GM23248 (cell line): ENCODE data around the gene POLA2. TPM values are rescaled to one million over a fixed set of nuclear protein-coding genes. Genes with fewer than 3 reads are reported as not detected.

Source experiments
- DNase-seq: peaks from one replicate; pipeline ENCODE4 v3.0.0-alpha.2; 2015
- H2AFZ ChIP-seq: fragments of 200-600 bp; sonication (generic); 2 replicates; pipeline ENCODE4 v1.6.1; 2016; ENCODE audit warnings: antibody characterized with exemption
- H3F3A ChIP-seq: fragments of 200-600 bp; sonication (generic); 2 replicates; pipeline ENCODE4 v1.6.1; 2016; ENCODE audit warnings: mild to moderate bottlenecking, antibody characterized with exemption, mixed run types; ENCODE audit not compliant: insufficient read depth
- H3K27ac ChIP-seq: fragments of 200-600 bp; sonication (generic); 2 replicates; pipeline ENCODE4 v1.5.1; 2016; ENCODE audit warnings: mild to moderate bottlenecking
- H3K27me3 ChIP-seq: fragments of 200-600 bp; sonication (generic); replicated peaks from 2 replicates; pipeline ENCODE4 v1.6.1; 2016; ENCODE audit warnings: mild to moderate bottlenecking; ENCODE audit not compliant: insufficient read depth
- H3K36me3 ChIP-seq: fragments of 200-600 bp; sonication (generic); 2 replicates; pipeline ENCODE4 v1.6.1; 2016; ENCODE audit warnings: low read depth, mild to moderate bottlenecking
- H3K4me1 ChIP-seq: fragments of 200-600 bp; sonication (generic); 2 replicates; pipeline ENCODE4 v1.6.1; 2016; ENCODE audit warnings: mild to moderate bottlenecking; ENCODE audit not compliant: insufficient read depth
- H3K4me2 ChIP-seq: fragments of 200-600 bp; sonication (generic); one replicate; pipeline ENCODE4 v1.6.1; 2016; ENCODE audit warnings: mild to moderate bottlenecking; ENCODE audit not compliant: unreplicated experiment
- H3K4me3 ChIP-seq: fragments of 200-600 bp; sonication (generic); 2 replicates; pipeline ENCODE4 v1.5.1; 2016; ENCODE audit warnings: mild to moderate bottlenecking
- H3K79me2 ChIP-seq: fragments of 200-600 bp; sonication (generic); 2 replicates; pipeline ENCODE4 v1.6.1; 2016; ENCODE audit warnings: mild to moderate bottlenecking; ENCODE audit not compliant: insufficient read depth
- H3K9ac ChIP-seq: fragments of 200-600 bp; sonication (generic); 2 replicates; pipeline ENCODE4 v1.6.1; 2016; ENCODE audit warnings: mild to moderate bottlenecking
- H3K9me2 ChIP-seq: fragments of 200-600 bp; sonication (generic); 2 replicates; pipeline ENCODE4 v1.6.1; 2016; ENCODE audit warnings: mixed run types, mild to moderate bottlenecking, moderate library complexity; ENCODE audit not compliant: insufficient read depth
- H3K9me3 ChIP-seq: fragments of 200-600 bp; sonication (generic); one replicate; pipeline ENCODE4 v1.6.1; 2017; ENCODE audit warnings: low read depth
- H4K20me1 ChIP-seq: fragments of 200-600 bp; sonication (generic); 2 replicates; pipeline ENCODE4 v1.6.0; 2016; ENCODE audit not compliant: insufficient read depth
- EZH2 ChIP-seq: fragments of 200-600 bp; sonication (generic); IDR thresholded peaks from 2 replicates; pipeline ENCODE4 v1.6.1; 2018; ENCODE audit warnings: antibody characterized with exemption, mild to moderate bottlenecking; ENCODE audit not compliant: insufficient read depth, poor library complexity, severe bottlenecking
- EZH2phosphoT487 ChIP-seq: fragments of 200-600 bp; sonication (generic); IDR thresholded peaks from 2 replicates; pipeline ENCODE4 v1.6.1; 2018; ENCODE audit warnings: antibody characterized with exemption, moderate library complexity, mild to moderate bottlenecking, low read depth; ENCODE audit not compliant: insufficient read depth
- WGBS, 2 experiments: methylation state at CpG; one replicate each; pipeline ENCODE4 v1.1.6; 2015 to 2017; ENCODE audit warnings: low lambda C conversion rate in 2 of 2, low coverage in 1 of 2; ENCODE audit errors: missing lambda C conversion rate in 2 of 2; 5-methylcytosine and 5-hydroxymethylcytosine counted together
- in situ Hi-C: fragments of 300-500 bp; cut with MboI; formaldehyde crosslinking; loops from 2 replicates; pipeline ENCODE4 v1.15.0; 2020
- polyA plus RNA-seq: library from polyadenylated mRNA; unstranded; fragments of >200 nt; fragmentation: Nextera tagmentation; extraction: Ambion mirVana; gene quantifications from 2 replicates; pipeline ENCODE4 v1.2.1, GENCODE V29; 2016
- total RNA-seq: library from RNA; depleted of rRNA; stranded (reverse); fragments of >200 nt; shearing (Covaris generic); gene quantifications from 2 replicates; pipeline ENCODE4 v1.2.3, GENCODE V29; 2014

The POLA2 gene
- total and polyA plus RNA-seq, 2 experiments from 2014 or later = 8.6 to 8.7 TPM

DNA sequence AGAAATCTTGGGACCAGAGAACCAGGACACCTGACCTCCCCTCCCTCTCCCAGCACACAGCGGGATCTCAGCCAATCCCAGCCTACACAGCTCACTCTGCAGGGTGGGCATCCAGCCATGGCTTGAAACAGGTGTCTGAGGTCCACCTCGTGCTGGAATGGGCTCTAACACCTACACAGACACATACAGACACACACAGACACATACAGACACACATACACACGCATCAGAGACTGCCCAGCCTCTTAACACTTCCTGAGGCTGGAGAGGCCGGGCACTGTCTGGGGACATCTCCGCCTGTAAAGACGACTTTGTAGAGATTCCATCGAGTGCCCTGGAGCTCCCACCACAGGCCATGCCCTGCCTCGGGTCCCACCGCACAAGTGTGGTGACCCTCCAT lies 43.3 kb upstream of the POLA2 start:
- Histone ChIP-seq H3F3A (peaks cover 26% of the 10 kb centered on the region), H3K4me1 (peaks cover 11% of the 10 kb centered on the region), H3K9me2 (no peaks in the 10 kb centered on the region), H3K4me3 (no peak overlapping the region), H2AFZ (no peak overlapping the region), H3K79me2 (no peaks in the 10 kb centered on the region), H4K20me1 (no peaks in the 10 kb centered on the region), H3K27me3 (no peaks in the 10 kb centered on the region), H3K4me2 (no peak overlapping the region), H3K9ac (no peak overlapping the region), H3K27ac (no peak overlapping the region), H3K9me3 (no peaks in the 10 kb centered on the region), H3K36me3 (no peaks in the 10 kb centered on the region)
- TF ChIP-seq EZH2 (no peak), EZH2phosphoT487 (no peak)
- WGBS, 2 experiments = 87 to 90% methylated on average over 9 of the region's 9 CpGs
- DNase-seq = no peak
- in situ Hi-C loops = no loop called here

DNA sequence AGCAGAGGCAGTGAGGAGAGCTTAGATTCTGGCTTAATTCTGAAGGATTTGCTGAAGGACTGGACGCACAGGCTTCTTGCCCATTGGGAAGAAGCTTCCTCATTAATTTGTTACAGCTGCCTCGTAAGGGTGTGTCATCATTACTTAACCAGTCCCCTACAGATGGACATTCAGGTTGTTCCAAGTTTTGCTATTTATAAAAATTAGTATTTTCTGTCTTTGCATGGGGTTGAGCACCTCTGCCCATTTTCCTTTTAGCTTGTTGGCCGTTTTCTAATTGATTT lies 41.9 kb upstream of the POLA2 start:
- no peaks in the 10 kb centered on the region for H3K79me2 ChIP-seq
- H3K36me3 ChIP-seq = no peaks in the 10 kb centered on the region
- no peak overlapping the region for H3K27ac ChIP-seq
- WGBS, 2 experiments = 1 to 5% methylated on average over 3 of the region's 3 CpGs
- peaks cover 15% of the 10 kb centered on the region for H3K4me1 ChIP-seq
- H2AFZ ChIP-seq = no peak overlapping the region
- peak overlapping the region; percentile 28 for H3K4me2 ChIP-seq
- TF ChIP-seq EZH2 (no peak), EZH2phosphoT487 (no peak)
- peaks cover 19% of the 10 kb centered on the region; the same call in 1 of the 2 replicates for H3F3A ChIP-seq
- H3K9me3 ChIP-seq = no peaks in the 10 kb centered on the region
- H3K9ac ChIP-seq = no peak overlapping the region
- no peaks in the 10 kb centered on the region for H3K9me2 ChIP-seq
- H3K4me3 ChIP-seq = no peak overlapping the region
- H3K27me3 ChIP-seq = no peaks in the 10 kb centered on the region
- in situ Hi-C loops = no loop called here
- no peaks in the 10 kb centered on the region for H4K20me1 ChIP-seq
- DNase-seq = peak; percentile 83

DNA sequence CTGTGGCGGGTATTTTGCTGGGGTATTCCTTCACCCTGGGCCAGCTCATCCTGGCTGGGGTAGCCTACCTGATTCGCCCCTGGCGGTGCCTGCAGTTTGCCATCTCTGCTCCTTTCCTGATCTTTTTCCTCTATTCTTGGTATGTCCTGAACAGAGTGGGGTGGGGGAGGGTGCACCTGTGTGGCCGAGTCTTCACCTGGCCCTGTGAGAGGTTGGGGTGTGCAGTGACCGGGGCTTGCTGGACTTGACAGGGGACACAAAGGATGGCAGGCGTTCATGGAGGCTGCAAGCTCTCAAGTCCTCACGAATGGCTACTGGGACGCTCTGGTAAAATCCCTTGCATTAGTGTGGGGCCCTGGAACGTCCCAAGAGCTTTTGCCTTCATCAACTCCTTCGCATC lies 40.7 kb upstream of the POLA2 start:
- in situ Hi-C loops = no loop called here
- WGBS, 2 experiments = 96 to 98% methylated on average over 10 of the region's 10 CpGs
- no peak overlapping the region for H3K4me3 ChIP-seq

DNA sequence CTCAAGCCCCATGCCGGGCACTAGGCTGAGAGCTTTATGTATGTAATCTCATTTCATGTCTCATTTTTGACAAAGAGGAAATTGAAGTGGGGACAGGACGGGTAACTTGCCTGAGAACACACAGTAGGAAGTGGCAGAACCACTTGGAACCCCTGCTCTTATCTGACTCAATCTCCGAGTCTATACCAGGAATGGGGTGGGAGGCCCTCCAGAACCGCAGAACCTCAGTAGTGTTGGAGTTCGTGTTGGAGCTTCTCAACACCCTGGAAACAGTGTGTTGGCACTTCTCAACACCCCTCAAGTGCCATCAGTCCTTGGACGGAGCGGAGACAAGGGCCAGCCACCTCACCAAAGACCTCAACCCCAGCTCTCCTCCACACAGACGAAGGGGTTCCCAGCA lies 38.8 kb upstream of the POLA2 start:
- in situ Hi-C loops = no loop called here
- 93 to 96% methylated on average over 8 of the region's 8 CpGs for WGBS, 2 experiments
- H3K9me2 ChIP-seq = no peaks in the 10 kb centered on the region

More for the DNA sequence above, 40.7 kb upstream of the POLA2 start:
- Histone ChIP-seq H3F3A (peaks cover 13% of the 10 kb centered on the region; the same call in 1 of the 2 replicates), H3K79me2 (no peaks in the 10 kb centered on the region), H4K20me1 (no peaks in the 10 kb centered on the region), H3K9ac (no peak overlapping the region), H3K4me2 (no peak overlapping the region), H3K27ac (no peak overlapping the region), H2AFZ (no peak overlapping the region), H3K9me2 (no peaks in the 10 kb centered on the region), H3K27me3 (no peaks in the 10 kb centered on the region), H3K4me1 (peaks cover 25% of the 10 kb centered on the region), H3K36me3 (no peaks in the 10 kb centered on the region), H3K9me3 (no peaks in the 10 kb centered on the region)
- TF ChIP-seq EZH2 = no peak
- TF ChIP-seq EZH2phosphoT487 = no peak
- no peak for DNase-seq

DNA sequence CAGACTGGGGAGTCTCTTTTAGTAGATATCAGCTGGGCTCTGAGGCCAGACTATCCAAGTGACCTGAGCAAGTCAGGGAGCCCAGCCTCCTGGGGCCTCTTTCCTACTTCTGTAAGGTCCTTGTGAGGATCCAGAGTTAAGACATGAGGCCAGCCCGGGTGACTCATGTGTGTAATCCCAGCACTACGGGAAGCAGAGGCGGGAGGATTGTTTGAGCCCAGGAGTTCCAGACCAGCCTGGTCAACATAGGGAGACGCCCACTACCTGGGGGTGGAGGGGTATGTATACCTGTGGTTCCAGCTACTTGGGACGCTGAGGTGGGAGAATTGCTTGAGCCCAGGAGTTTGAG lies 36.9 kb upstream of the POLA2 start:
- H3F3A ChIP-seq = peaks cover 8% of the 10 kb centered on the region; the same call in 1 of the 2 replicates
- peaks cover 19% of the 10 kb centered on the region for H3K4me1 ChIP-seq
- 8 to 25% methylated on average over 2 to 5 of the region's 5 CpGs for whole genome bisulfite sequencing, 2 experiments
- H3K27ac ChIP-seq = peak overlapping the region; percentile 47
- H3K4me2 ChIP-seq = peak overlapping the region; percentile 94
- H3K36me3 ChIP-seq = no peaks in the 10 kb centered on the region
- H3K27me3 ChIP-seq = no peaks in the 10 kb centered on the region
- peak overlapping the region; percentile 71 for H3K9ac ChIP-seq
- no peaks in the 10 kb centered on the region for H3K9me3 ChIP-seq
- no peaks in the 10 kb centered on the region for H3K79me2 ChIP-seq
- H4K20me1 ChIP-seq = no peaks in the 10 kb centered on the region
- H2AFZ ChIP-seq = peak overlapping the region; percentile 96
- peak; percentile 92 for DNase-seq
- TF ChIP-seq EZH2 (no peak), EZH2phosphoT487 (no peak)
- peak overlapping the region; percentile 76; the same call in 1 of the 2 replicates for H3K4me3 ChIP-seq
- no peaks in the 10 kb centered on the region for H3K9me2 ChIP-seq
- in situ Hi-C loops = no loop called here

More for the DNA sequence above, 38.8 kb upstream of the POLA2 start:
- Histone ChIP-seq H3K4me1 (peaks cover 27% of the 10 kb centered on the region), H3F3A (peaks cover 13% of the 10 kb centered on the region; the same call in 1 of the 2 replicates), H2AFZ (no peak overlapping the region), H3K79me2 (no peaks in the 10 kb centered on the region), H3K9ac (no peak overlapping the region), H4K20me1 (no peaks in the 10 kb centered on the region), H3K27ac (no peak overlapping the region), H3K27me3 (no peaks in the 10 kb centered on the region), H3K9me3 (no peaks in the 10 kb centered on the region), H3K4me2 (no peak overlapping the region), H3K36me3 (no peaks in the 10 kb centered on the region), H3K4me3 (no peak overlapping the region)
- TF ChIP-seq EZH2phosphoT487 = no peak
- TF ChIP-seq EZH2 = no peak
- no peak for DNase-seq
